ENCODE measurements around the gene PREX1. TPM values are rescaled to one million over a fixed set of nuclear protein-coding genes. Genes with fewer than 3 reads are reported as not detected.

Gene PREX1
- polyA plus RNA-seq, 1 of the 3 experiments (the other 2 are of a cell fraction): 5.3 TPM

GRCh38 chr20:48802647-48803046 is 25.2 kb downstream of the PREX1 start:
- Histone ChIP-seq H3K4me1 (ENCODE audit: control insufficient read depth in 1 of 2, insufficient read depth in 2 of 2, low read depth in 1 of 2, low read length in 1 of 2) (peaks cover 0 to 7% of the 10 kb centered on the region in 2 experiments; a peak in 1 of 4 replicates), H3K36me3 (replicated peaks in 1 of 2; ENCODE audit: control insufficient read depth in 1 of 2, insufficient read depth in 2 of 2, low read length in 1 of 2) (no peaks in the 10 kb centered on the region), H3K9me3 (no peaks in the 10 kb centered on the region), H3F3A (replicated peaks; ENCODE audit: insufficient read depth) (no peaks in the 10 kb centered on the region), H2AFZ (ENCODE audit: low read depth) (no peak overlapping the region), H3K9me2 (no peaks in the 10 kb centered on the region), H4K20me1 (ENCODE audit: insufficient read depth) (no peaks in the 10 kb centered on the region), H3K4me3 (ENCODE audit: low read depth in 2 of 2, low read length in 1 of 2) (no peak overlapping the region), H3K27me3 (ENCODE audit: insufficient read depth) (no peaks in the 10 kb centered on the region), H3K4me2 (no peak overlapping the region), H3K9ac (no peak overlapping the region), H3K79me2 (ENCODE audit: insufficient read depth) (no peaks in the 10 kb centered on the region), H3K27ac (ENCODE audit: low read depth in 2 of 2, low read length in 1 of 2) (no peak overlapping the region)
- no CpG with 5 or more reads among the region's 7 CpGs for WGBS (ENCODE audit: low lambda C conversion rate)
- DNase-seq: no peak
- TF ChIP-seq TEAD4 (IDR thresholded peaks at IDR 0.05; ENCODE audit: borderline replicate concordance, insufficient read depth) (no peak), GABPA (IDR thresholded peaks at IDR 0.05; ENCODE audit: low read depth) (no peak), POLR2AphosphoS5 (IDR thresholded peaks at IDR 0.05; ENCODE audit: low read depth, low read length) (no peak), MAX (IDR thresholded peaks at IDR 0.05; ENCODE audit: low read depth) (no peak), SMC3 (IDR thresholded peaks at IDR 0.05; ENCODE audit: low read depth, low read length) (no peak), CHD2 (IDR thresholded peaks at IDR 0.05; ENCODE audit: low read length, partially characterized antibody) (no peak), EZH2phosphoT487 (IDR thresholded peaks at IDR 0.05; ENCODE audit: borderline replicate concordance, low read depth) (no peak), RAD21 (IDR thresholded peaks at IDR 0.05; ENCODE audit: low read length) (no peak), RFX5 (IDR thresholded peaks at IDR 0.05; ENCODE audit: low read length) (no peak), GATA2 (CRISPR knock-in tag; IDR thresholded peaks at IDR 0.05) (no peak), RXRA (IDR thresholded peaks at IDR 0.05; ENCODE audit: borderline replicate concordance, low read depth) (no peak), USF2 (IDR thresholded peaks at IDR 0.05; ENCODE audit: borderline replicate concordance, low read depth, low read length) (no peak), FOSL2 (IDR thresholded peaks at IDR 0.05; ENCODE audit: borderline replicate concordance, low read depth) (no peak), TAF1 (IDR thresholded peaks at IDR 0.05; ENCODE audit: borderline replicate concordance, low read depth, low read length) (no peak), EP300 (IDR thresholded peaks at IDR 0.05; ENCODE audit: borderline replicate concordance in 1 of 2, low read depth in 1 of 2, low read length in 1 of 2) (no peak), FOXM1 (IDR thresholded peaks at IDR 0.05; ENCODE audit: low read depth) (no peak)
- POLR2A ChIA-PET: no interaction called here
- CTCF ChIA-PET: interaction anchor here (0.8 to 1.8 kb wide), 2 partner anchors 102 to 103 kb away, joined by 3 to 4 read pairs; no protein-coding TSS in a partner anchor

- Histone ChIP-seq H3F3A (replicated peaks; ENCODE audit: insufficient read depth) (no peaks in the 10 kb centered on the region), H2AFZ (ENCODE audit: low read depth) (no peak overlapping the region), H3K27ac (ENCODE audit: low read depth in 2 of 2, low read length in 1 of 2) (no peak overlapping the region), H3K9ac (no peak overlapping the region), H3K36me3 (replicated peaks in 1 of 2; ENCODE audit: control insufficient read depth in 1 of 2, insufficient read depth in 2 of 2, low read length in 1 of 2) (no peaks in the 10 kb centered on the region), H3K4me2 (no peak overlapping the region), H3K79me2 (ENCODE audit: insufficient read depth) (no peaks in the 10 kb centered on the region), H3K9me3 (no peaks in the 10 kb centered on the region), H3K27me3 (ENCODE audit: insufficient read depth) (no peaks in the 10 kb centered on the region), H3K4me3 (ENCODE audit: low read depth in 2 of 2, low read length in 1 of 2) (no peak overlapping the region), H3K4me1 (ENCODE audit: control insufficient read depth in 1 of 2, insufficient read depth in 2 of 2, low read depth in 1 of 2, low read length in 1 of 2) (peaks cover 0 to 7% of the 10 kb centered on the region in 2 experiments; a peak in 1 of 4 replicates), H4K20me1 (ENCODE audit: insufficient read depth) (no peaks in the 10 kb centered on the region), H3K9me2 (no peaks in the 10 kb centered on the region)
- no peak for DNase-seq
- CTCF ChIA-PET: interaction anchor here (0.8 to 1.8 kb wide), 3 partner anchors 102 to 144 kb away, joined by 3 to 6 read pairs (median 4); no protein-coding TSS in a partner anchor
- POLR2A ChIA-PET: no interaction called here
- 44% methylated on average over 2 of the region's 2 CpGs for WGBS (ENCODE audit: low lambda C conversion rate)
- TF ChIP-seq RCOR1 (IDR thresholded peaks at IDR 0.05; ENCODE audit: low read length) (no peak), EP300 (IDR thresholded peaks at IDR 0.05; ENCODE audit: borderline replicate concordance in 1 of 2, low read depth in 1 of 2, low read length in 1 of 2) (no peak), FOSL2 (IDR thresholded peaks at IDR 0.05; ENCODE audit: borderline replicate concordance, low read depth) (no peak), POLR2AphosphoS5 (IDR thresholded peaks at IDR 0.05; ENCODE audit: low read depth, low read length) (no peak), TAF1 (IDR thresholded peaks at IDR 0.05; ENCODE audit: borderline replicate concordance, low read depth, low read length) (no peak), NRF1 (IDR thresholded peaks at IDR 0.05; ENCODE audit: low read depth, low read length) (no peak), IRF3 (IDR thresholded peaks at IDR 0.05; ENCODE audit: low read depth, low read length) (no peak), MEF2A (IDR thresholded peaks at IDR 0.05; ENCODE audit: borderline replicate concordance, low read depth) (no peak), TCF12 (IDR thresholded peaks at IDR 0.05) (no peak), MXI1 (IDR thresholded peaks at IDR 0.05; ENCODE audit: low read depth, low read length) (no peak), REST (IDR thresholded peaks at IDR 0.05; ENCODE audit: low read depth, low read length) (no peak), RXRA (IDR thresholded peaks at IDR 0.05; ENCODE audit: borderline replicate concordance, low read depth) (no peak)
These were observed 25.6 kb downstream of the PREX1 start for GRCh38 chr20:48802216-48802615.
